HepG2 (cell line): ENCODE results near the gene SBSN. TPM values are rescaled to one million over a fixed set of nuclear protein-coding genes. Genes with fewer than 3 reads are reported as not detected.

Experiments used
- ARHGAP35 ChIP-seq: sonication (generic); formaldehyde crosslinking; IDR thresholded peaks from 2 replicates; pipeline ENCODE4 v1.9.0; 2022; ENCODE audit warnings: mild to moderate bottlenecking, inconsistent platforms, moderate library complexity, missing genetic modification reagents, borderline replicate concordance
- CCDC6 ChIP-seq: sonication (generic); formaldehyde crosslinking; IDR thresholded peaks from 2 replicates; pipeline ENCODE4 v1.8.1; 2022; ENCODE audit warnings: mild to moderate bottlenecking, missing genetic modification reagents, moderate library complexity
- EP300 ChIP-seq, 3 experiments: sonication (generic) in 1 of 3; formaldehyde crosslinking in 1 of 3; IDR thresholded peaks; 2 replicates each; pipeline versions ENCODE4 v1.5.1 to v1.6.1; 2011 to 2020; ENCODE audit warnings: low read depth in 2 of 3, low read length in 2 of 3, borderline replicate concordance in 1 of 3, improper control_type of control experiment in 1 of 3, mild to moderate bottlenecking in 1 of 3, missing genetic modification reagents in 1 of 3, moderate library complexity in 1 of 3
- HOXA5 ChIP-seq: sonication (generic); formaldehyde crosslinking; IDR thresholded peaks from 2 replicates; pipeline ENCODE4 v1.4.0; 2020; ENCODE audit warnings: missing genetic modification reagents
- MIER3 ChIP-seq: IDR thresholded peaks from 2 replicates; pipeline ENCODE4 v1.6.1; 2016; ENCODE audit warnings: missing compliant biosample characterization, borderline replicate concordance
- NFE2L2 ChIP-seq: fragments of 150-350 bp; IDR thresholded peaks from 2 replicates; pipeline ENCODE4 v1.6.1; 2014; ENCODE audit warnings: low read length
- NONO ChIP-seq, 2 experiments: fragments of 450-650 bp in 1 of 2; sonication (generic) in 1 of 2; formaldehyde crosslinking in 1 of 2; IDR thresholded peaks in 1 of 2; conservative IDR thresholded peaks in 1 of 2; 2 replicates each; pipeline versions ENCODE4 v1.6.1 to v1.8.0; 2017 to 2022; ENCODE audit warnings: mild to moderate bottlenecking in 1 of 2, missing genetic modification reagents in 1 of 2, moderate library complexity in 1 of 2
- POLR2A ChIP-seq, 2 experiments: IDR thresholded peaks; 2 replicates each; pipeline ENCODE4 v1.6.1; 2011; ENCODE audit warnings: low read depth in 2 of 2, low read length in 2 of 2, mild to moderate bottlenecking in 1 of 2, moderate library complexity in 1 of 2; ENCODE audit not compliant: insufficient read depth in 1 of 2
- U2AF2 ChIP-seq: fragments of 200-400 bp; formaldehyde crosslinking; IDR thresholded peaks from 2 replicates; pipeline ENCODE4 v1.6.1; 2017; ENCODE audit warnings: low read depth, mild to moderate bottlenecking, low read length
- ZNF180 ChIP-seq: sonication (generic); formaldehyde crosslinking; IDR thresholded peaks from 2 replicates; pipeline ENCODE4 v1.4.0; 2020; ENCODE audit warnings: low read depth, missing genetic modification reagents, borderline replicate concordance
- ZNF777 ChIP-seq: sonication (generic); formaldehyde crosslinking; IDR thresholded peaks from 2 replicates; pipeline ENCODE4 v1.4.0; 2020; ENCODE audit warnings: missing genetic modification reagents
- polyA plus RNA-seq, 8 experiments: library from polyadenylated mRNA; depleted of rRNA in 3 of 8; stranded (reverse) in 7 of 8; unstranded in 1 of 8; fragments of >200 nt; fragmentation: Illumina TruSeq in 4 of 8; extraction: Trizol in 4 of 8; gene quantifications; 2 replicates each; pipeline versions ENCODE4 v1.2.1 to v1.2.3, GENCODE V29; 2011 to 2016; ENCODE audit warnings: low read depth in 4 of 8, missing spikeins in 1 of 8, mixed read lengths in 1 of 8; ENCODE audit not compliant: insufficient read depth in 1 of 8
- total RNA-seq, 5 experiments: library from RNA; depleted of rRNA; stranded (reverse); fragments of >200 nt; fragmentation: Illumina TruSeq; extraction: Trizol; gene quantifications; 2 replicates each; pipeline ENCODE4 v1.2.3, GENCODE V29; 2016; ENCODE audit warnings: low read depth in 1 of 5
- TF ChIP-seq, protein P1 (sequence below): sonication (generic); formaldehyde crosslinking; IDR thresholded peaks from 2 replicates; pipeline ENCODE4 v1.5.0; 2020; ENCODE audit warnings: missing genetic modification reagents
- TF ChIP-seq, protein P2 (sequence below): sonication (generic); formaldehyde crosslinking; IDR thresholded peaks from 2 replicates; pipeline ENCODE4 v1.8.0; 2022; ENCODE audit warnings: missing genetic modification reagents, mild to moderate bottlenecking, moderate library complexity, borderline replicate concordance
- TF ChIP-seq, protein P3 (sequence below): sonication (generic); formaldehyde crosslinking; IDR thresholded peaks from 2 replicates; pipeline ENCODE4 v1.8.0; 2022; ENCODE audit warnings: mild to moderate bottlenecking, missing genetic modification reagents; ENCODE audit not compliant: insufficient replicate concordance
- TF ChIP-seq, protein P4 (sequence below): IDR thresholded peaks from 2 replicates; pipeline ENCODE4 v1.6.1; 2016
- TF ChIP-seq, protein P5 (sequence below): sonication (generic); formaldehyde crosslinking; IDR thresholded peaks from 2 replicates; pipeline ENCODE4 v1.4.0; 2020; ENCODE audit warnings: missing genetic modification reagents; ENCODE audit errors: not compliant biosample characterization
- TF ChIP-seq, protein P6 (sequence below): sonication (generic); formaldehyde crosslinking; IDR thresholded peaks from 2 replicates; pipeline ENCODE4 v1.5.0; 2020; ENCODE audit warnings: missing genetic modification reagents

The SBSN gene
- total and polyA plus RNA-seq, 2 of the 13 experiments (the other 11 are each of a cell fraction or from before 2014, with no cell fraction given): not detected

DNA sequence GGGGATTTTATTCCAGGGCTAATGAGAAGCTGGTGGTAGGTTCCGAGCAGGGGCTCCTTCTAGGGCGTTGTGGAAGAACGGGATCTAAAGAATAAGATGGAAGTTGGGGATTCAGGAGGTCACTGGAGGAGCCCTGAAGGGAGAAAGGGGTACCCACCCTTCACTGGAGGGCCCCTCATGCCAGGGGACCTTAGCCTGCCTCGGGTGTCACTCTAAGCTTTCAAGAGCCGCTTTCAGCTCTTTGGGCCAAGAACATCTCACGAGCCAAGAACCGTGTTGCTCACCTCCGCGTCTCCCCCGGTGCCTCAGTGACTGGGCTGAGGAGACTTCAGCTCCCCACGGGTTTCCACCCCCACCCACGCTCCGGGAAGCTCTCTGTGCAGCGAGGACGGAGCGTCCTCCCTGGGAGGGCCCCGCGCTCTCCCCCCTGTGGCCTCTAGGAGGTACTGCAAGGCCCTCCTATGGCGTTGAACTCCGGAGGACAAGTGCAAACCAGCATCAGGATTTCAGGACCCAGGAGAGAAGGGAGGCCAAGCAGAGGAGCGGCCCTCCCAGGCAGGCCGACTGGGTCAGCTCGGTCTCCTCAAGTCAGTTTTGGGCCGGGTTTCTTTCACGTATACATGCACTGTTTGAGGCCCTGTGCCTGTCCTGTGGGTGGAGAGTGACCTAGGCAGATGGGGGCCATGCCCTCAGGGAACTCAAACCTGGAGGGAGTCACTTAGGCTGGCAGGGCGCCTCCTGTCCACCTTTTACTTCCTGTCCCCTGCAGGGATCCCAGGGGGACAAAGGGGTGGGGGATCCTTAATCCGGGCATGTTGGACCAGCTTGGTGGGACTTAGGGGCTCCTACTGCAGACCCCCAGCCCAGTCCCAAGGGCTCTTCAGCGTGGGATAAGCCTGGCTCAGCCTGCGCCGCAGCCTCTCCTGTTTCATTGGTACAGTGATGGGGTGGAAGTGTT is 32.7 kb downstream of the SBSN start (continued):
- TF ChIP-seq NONO (IDR thresholded peaks at IDR 0.05): no peak
- TF ChIP-seq NONO (CRISPR knock-in tag; conservative IDR thresholded peaks at IDR 0.05): 0 out of 2 replicates have a peak, but pooled peaks have one; percentile 26
- TF ChIP-seq NFE2L2: no peak
- TF ChIP-seq, protein P1, sequence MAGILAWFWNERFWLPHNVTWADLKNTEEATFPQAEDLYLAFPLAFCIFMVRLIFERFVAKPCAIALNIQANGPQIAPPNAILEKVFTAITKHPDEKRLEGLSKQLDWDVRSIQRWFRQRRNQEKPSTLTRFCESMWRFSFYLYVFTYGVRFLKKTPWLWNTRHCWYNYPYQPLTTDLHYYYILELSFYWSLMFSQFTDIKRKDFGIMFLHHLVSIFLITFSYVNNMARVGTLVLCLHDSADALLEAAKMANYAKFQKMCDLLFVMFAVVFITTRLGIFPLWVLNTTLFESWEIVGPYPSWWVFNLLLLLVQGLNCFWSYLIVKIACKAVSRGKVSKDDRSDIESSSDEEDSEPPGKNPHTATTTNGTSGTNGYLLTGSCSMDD (CRISPR knock-in tag): no peak
- TF ChIP-seq ZNF777 (CRISPR knock-in tag): 0 out of 2 replicates have a peak, but pooled peaks have one; percentile 26
- no peak for TF ChIP-seq HOXA5 (CRISPR knock-in tag)
- TF ChIP-seq, protein P2, sequence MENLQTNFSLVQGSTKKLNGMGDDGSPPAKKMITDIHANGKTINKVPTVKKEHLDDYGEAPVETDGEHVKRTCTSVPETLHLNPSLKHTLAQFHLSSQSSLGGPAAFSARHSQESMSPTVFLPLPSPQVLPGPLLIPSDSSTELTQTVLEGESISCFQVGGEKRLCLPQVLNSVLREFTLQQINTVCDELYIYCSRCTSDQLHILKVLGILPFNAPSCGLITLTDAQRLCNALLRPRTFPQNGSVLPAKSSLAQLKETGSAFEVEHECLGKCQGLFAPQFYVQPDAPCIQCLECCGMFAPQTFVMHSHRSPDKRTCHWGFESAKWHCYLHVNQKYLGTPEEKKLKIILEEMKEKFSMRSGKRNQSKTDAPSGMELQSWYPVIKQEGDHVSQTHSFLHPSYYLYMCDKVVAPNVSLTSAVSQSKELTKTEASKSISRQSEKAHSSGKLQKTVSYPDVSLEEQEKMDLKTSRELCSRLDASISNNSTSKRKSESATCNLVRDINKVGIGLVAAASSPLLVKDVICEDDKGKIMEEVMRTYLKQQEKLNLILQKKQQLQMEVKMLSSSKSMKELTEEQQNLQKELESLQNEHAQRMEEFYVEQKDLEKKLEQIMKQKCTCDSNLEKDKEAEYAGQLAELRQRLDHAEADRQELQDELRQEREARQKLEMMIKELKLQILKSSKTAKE (CRISPR knock-in tag): no peak
- TF ChIP-seq ZNF180 (CRISPR knock-in tag): no peak
- TF ChIP-seq, protein P3, sequence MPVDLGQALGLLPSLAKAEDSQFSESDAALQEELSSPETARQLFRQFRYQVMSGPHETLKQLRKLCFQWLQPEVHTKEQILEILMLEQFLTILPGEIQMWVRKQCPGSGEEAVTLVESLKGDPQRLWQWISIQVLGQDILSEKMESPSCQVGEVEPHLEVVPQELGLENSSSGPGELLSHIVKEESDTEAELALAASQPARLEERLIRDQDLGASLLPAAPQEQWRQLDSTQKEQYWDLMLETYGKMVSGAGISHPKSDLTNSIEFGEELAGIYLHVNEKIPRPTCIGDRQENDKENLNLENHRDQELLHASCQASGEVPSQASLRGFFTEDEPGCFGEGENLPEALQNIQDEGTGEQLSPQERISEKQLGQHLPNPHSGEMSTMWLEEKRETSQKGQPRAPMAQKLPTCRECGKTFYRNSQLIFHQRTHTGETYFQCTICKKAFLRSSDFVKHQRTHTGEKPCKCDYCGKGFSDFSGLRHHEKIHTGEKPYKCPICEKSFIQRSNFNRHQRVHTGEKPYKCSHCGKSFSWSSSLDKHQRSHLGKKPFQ (CRISPR knock-in tag): no peak
- TF ChIP-seq MIER3 (CRISPR knock-in tag): 0 out of 2 replicates have a peak, but pooled peaks have one; percentile 44
- TF ChIP-seq EP300 (IDR thresholded peaks at IDR 0.05; ENCODE audit: low read depth in 2 of 2, low read length in 2 of 2): no peak
- no peak for TF ChIP-seq EP300 (CRISPR knock-in tag; IDR thresholded peaks at IDR 0.05; ENCODE audit: borderline replicate concordance)
- TF ChIP-seq, protein P4, sequence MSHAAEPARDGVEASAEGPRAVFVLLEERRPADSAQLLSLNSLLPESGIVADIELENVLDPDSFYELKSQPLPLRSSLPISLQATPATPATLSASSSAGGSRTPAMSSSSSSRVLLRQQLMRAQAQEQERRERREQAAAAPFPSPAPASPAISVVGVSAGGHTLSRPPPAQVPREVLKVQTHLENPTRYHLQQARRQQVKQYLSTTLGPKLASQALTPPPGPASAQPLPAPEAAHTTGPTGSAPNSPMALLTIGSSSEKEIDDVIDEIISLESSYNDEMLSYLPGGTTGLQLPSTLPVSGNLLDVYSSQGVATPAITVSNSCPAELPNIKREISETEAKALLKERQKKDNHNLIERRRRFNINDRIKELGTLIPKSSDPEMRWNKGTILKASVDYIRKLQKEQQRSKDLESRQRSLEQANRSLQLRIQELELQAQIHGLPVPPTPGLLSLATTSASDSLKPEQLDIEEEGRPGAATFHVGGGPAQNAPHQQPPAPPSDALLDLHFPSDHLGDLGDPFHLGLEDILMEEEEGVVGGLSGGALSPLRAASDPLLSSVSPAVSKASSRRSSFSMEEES (CRISPR knock-in tag): 0 out of 2 replicates have a peak, but pooled peaks have one; percentile 36
- no peak for TF ChIP-seq ARHGAP35 (CRISPR knock-in tag)
- TF ChIP-seq U2AF2: no peak
- TF ChIP-seq POLR2A (IDR thresholded peaks at IDR 0.05; ENCODE audit: insufficient read depth in 1 of 2, low read depth in 2 of 2, low read length in 2 of 2): no peak
- TF ChIP-seq CCDC6: no peak
- TF ChIP-seq, protein P5, sequence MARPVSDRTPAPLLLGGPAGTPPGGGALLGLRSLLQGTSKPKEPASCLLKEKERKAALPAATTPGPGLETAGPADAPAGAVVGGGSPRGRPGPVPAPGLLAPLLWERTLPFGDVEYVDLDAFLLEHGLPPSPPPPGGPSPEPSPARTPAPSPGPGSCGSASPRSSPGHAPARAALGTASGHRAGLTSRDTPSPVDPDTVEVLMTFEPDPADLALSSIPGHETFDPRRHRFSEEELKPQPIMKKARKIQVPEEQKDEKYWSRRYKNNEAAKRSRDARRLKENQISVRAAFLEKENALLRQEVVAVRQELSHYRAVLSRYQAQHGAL (CRISPR knock-in tag): no peak
- TF ChIP-seq, protein P6, sequence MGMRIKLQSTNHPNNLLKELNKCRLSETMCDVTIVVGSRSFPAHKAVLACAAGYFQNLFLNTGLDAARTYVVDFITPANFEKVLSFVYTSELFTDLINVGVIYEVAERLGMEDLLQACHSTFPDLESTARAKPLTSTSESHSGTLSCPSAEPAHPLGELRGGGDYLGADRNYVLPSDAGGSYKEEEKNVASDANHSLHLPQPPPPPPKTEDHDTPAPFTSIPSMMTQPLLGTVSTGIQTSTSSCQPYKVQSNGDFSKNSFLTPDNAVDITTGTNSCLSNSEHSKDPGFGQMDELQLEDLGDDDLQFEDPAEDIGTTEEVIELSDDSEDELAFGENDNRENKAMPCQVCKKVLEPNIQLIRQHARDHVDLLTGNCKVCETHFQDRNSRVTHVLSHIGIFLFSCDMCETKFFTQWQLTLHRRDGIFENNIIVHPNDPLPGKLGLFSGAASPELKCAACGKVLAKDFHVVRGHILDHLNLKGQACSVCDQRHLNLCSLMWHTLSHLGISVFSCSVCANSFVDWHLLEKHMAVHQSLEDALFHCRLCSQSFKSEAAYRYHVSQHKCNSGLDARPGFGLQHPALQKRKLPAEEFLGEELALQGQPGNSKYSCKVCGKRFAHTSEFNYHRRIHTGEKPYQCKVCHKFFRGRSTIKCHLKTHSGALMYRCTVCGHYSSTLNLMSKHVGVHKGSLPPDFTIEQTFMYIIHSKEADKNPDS: no peak
